ENCODE measurements around the gene MOB3A.

The MOB3A gene

GRCh38 chr19:2057484-2058469 is 38.3 kb downstream of the MOB3A start:
- DNase-seq: no peak

GRCh38 chr19:2056837-2057192 is 39.3 kb downstream of the MOB3A start:
- no peak for DNase-seq

GRCh38 chr19:2055931-2056836 is 39.9 kb downstream of the MOB3A start:
- DNase-seq: no peak

GRCh38 chr19:2054763-2055162 is 41.4 kb downstream of the MOB3A start:
- no peak for DNase-seq

GRCh38 chr19:2053601-2054389 is 42.3 kb downstream of the MOB3A start:
- DNase-seq: no peak

GRCh38 chr19:2051773-2052704 is 44.1 kb downstream of the MOB3A start:
- no peak for DNase-seq

GRCh38 chr19:2050991-2051772 is 44.9 kb downstream of the MOB3A start, which contains the start of gene MKNK2:
Gene MKNK2 (minus strand): TSS chr19:2051244. CDS start chr19:2050851, 393 bp downstream.
- DNase-seq: peak; percentile 83

GRCh38 chr19:2050349-2050990 is 45.7 kb downstream of the MOB3A start:
- no peak for DNase-seq

- no peak for DNase-seq
Observed at GRCh38 chr19:2049741-2050348, 46.3 kb downstream of the MOB3A start.

- no peak for DNase-seq
Observed at GRCh38 chr19:2048959-2049740, 47.0 kb downstream of the MOB3A start.

GRCh38 chr19:2048104-2048958 is 47.8 kb downstream of the MOB3A start:
- no peak for DNase-seq

- no peak for DNase-seq
Observed at GRCh38 chr19:2047449-2048103, 48.5 kb downstream of the MOB3A start.

GRCh38 chr19:2047076-2047448 is 49.1 kb downstream of the MOB3A start:
- no peak for DNase-seq

GRCh38 chr19:2046046-2046907 is 49.8 kb downstream of the MOB3A start:
- DNase-seq: no peak

GRCh38 chr19:2045501-2046045 is 50.6 kb downstream of the MOB3A start:
- no peak for DNase-seq

All from NCI-H2171 (cell line).